Measurements from ENCODE around the gene HORMAD1. TPM values are rescaled to one million over a fixed set of nuclear protein-coding genes. Genes with fewer than 3 reads are reported as not detected.

The HORMAD1 gene
- total RNA-seq, 2 experiments from 2014 or later = 0.89 TPM; not detected in 1

GRCh38 chr1:150760013-150760412 lies 39.3 kb upstream of the HORMAD1 start:
- no peak overlapping the region for H3K27ac ChIP-seq (ENCODE audit: low read depth, low read length, poor library complexity, severe bottlenecking)
- POLR2A ChIA-PET = interaction anchor here (0.6 kb wide), 1 partner anchor 7 kb away, joined by 4 read pairs; no protein-coding TSS in a partner anchor

GRCh38 chr1:150753416-150753815 lies 32.7 kb upstream of the HORMAD1 start:
- BruUV-seq (replicated peaks) = no TSS peak
- Histone ChIP-seq H3K4me3 (ENCODE audit: low read depth, low read length, poor library complexity, severe bottlenecking) (no peak overlapping the region), H3K9me3 (ENCODE audit: low read length) (no peaks in the 10 kb centered on the region), H3K4me1 (ENCODE audit: insufficient read depth, low read length, poor library complexity, severe bottlenecking) (no peaks in the 10 kb centered on the region), H3K36me3 (ENCODE audit: insufficient read depth, low read length) (peaks cover 89% of the 10 kb centered on the region), H2AFZ (ENCODE audit: low read length) (no peak overlapping the region), H3K27ac (ENCODE audit: low read depth, low read length, poor library complexity, severe bottlenecking) (no peak overlapping the region), H3K4me2 (ENCODE audit: low read length) (no peak overlapping the region), H3K9me2 (ENCODE audit: insufficient read depth, low read length) (no peaks in the 10 kb centered on the region), H3K79me2 (ENCODE audit: insufficient read depth, low read depth, low read length) (no peaks in the 10 kb centered on the region), H4K20me1 (ENCODE audit: insufficient read depth, low read length) (no peaks in the 10 kb centered on the region)
- POLR2A ChIA-PET = no interaction called here
- DNase-seq (ENCODE audit: low spot score) = no peak
- TF ChIP-seq CTCF (conservative IDR thresholded peaks at IDR 0.05; ENCODE audit: low read length) (no peak), EZH2phosphoT487 (IDR thresholded peaks at IDR 0.05; ENCODE audit: borderline replicate concordance, low read depth, low read length) (no peak)
- CTCF ChIA-PET (ENCODE audit: unreplicated experiment) = no interaction called here
- intact Hi-C loops (cut with micrococcal nuclease; ENCODE audit: unreplicated experiment) = no loop called here

More at GRCh38 chr1:150760013-150760412, 39.3 kb upstream of the HORMAD1 start:
- no peak for DNase-seq (ENCODE audit: low spot score)
- H3K9me2 ChIP-seq (ENCODE audit: insufficient read depth, low read length) = no peaks in the 10 kb centered on the region
- TF ChIP-seq CTCF (conservative IDR thresholded peaks at IDR 0.05; ENCODE audit: low read length) = no peak
- TF ChIP-seq EZH2phosphoT487 (IDR thresholded peaks at IDR 0.05; ENCODE audit: borderline replicate concordance, low read depth, low read length) = no peak
- H3K9me3 ChIP-seq (ENCODE audit: low read length) = peaks cover 12% of the 10 kb centered on the region; the same call in 1 of the 2 replicates
- no peak overlapping the region for H3K4me3 ChIP-seq (ENCODE audit: low read depth, low read length, poor library complexity, severe bottlenecking)
- no peak overlapping the region for H3K4me2 ChIP-seq (ENCODE audit: low read length)
- BruUV-seq (replicated peaks) = no TSS peak
- H3K4me1 ChIP-seq (ENCODE audit: insufficient read depth, low read length, poor library complexity, severe bottlenecking) = peaks cover 17% of the 10 kb centered on the region
- intact Hi-C loops (cut with micrococcal nuclease; ENCODE audit: unreplicated experiment) = no loop called here
- H4K20me1 ChIP-seq (ENCODE audit: insufficient read depth, low read length) = no peaks in the 10 kb centered on the region
- peaks cover 56% of the 10 kb centered on the region for H3K79me2 ChIP-seq (ENCODE audit: insufficient read depth, low read depth, low read length)
- CTCF ChIA-PET (ENCODE audit: unreplicated experiment) = no interaction called here
- peaks cover 66% of the 10 kb centered on the region for H3K36me3 ChIP-seq (ENCODE audit: insufficient read depth, low read length)
- H2AFZ ChIP-seq (ENCODE audit: low read length) = no peak overlapping the region

- Histone ChIP-seq H3K79me2 (ENCODE audit: insufficient read depth, low read depth, low read length) (no peaks in the 10 kb centered on the region), H3K4me3 (ENCODE audit: low read depth, low read length, poor library complexity, severe bottlenecking) (no peak overlapping the region), H4K20me1 (ENCODE audit: insufficient read depth, low read length) (no peaks in the 10 kb centered on the region), H3K4me1 (ENCODE audit: insufficient read depth, low read length, poor library complexity, severe bottlenecking) (no peaks in the 10 kb centered on the region), H3K36me3 (ENCODE audit: insufficient read depth, low read length) (peaks cover 93% of the 10 kb centered on the region), H3K9me2 (ENCODE audit: insufficient read depth, low read length) (no peaks in the 10 kb centered on the region), H2AFZ (ENCODE audit: low read length) (no peak overlapping the region), H3K4me2 (ENCODE audit: low read length) (no peak overlapping the region), H3K27ac (ENCODE audit: low read depth, low read length, poor library complexity, severe bottlenecking) (no peak overlapping the region), H3K9me3 (ENCODE audit: low read length) (no peaks in the 10 kb centered on the region)
- no peak for DNase-seq (ENCODE audit: low spot score)
- intact Hi-C loops (cut with micrococcal nuclease; ENCODE audit: unreplicated experiment) = no loop called here
- ChIA-PET POLR2A (interaction anchor here (1.1 kb wide), 1 partner anchor 16 kb away, joined by 3 read pairs; no protein-coding TSS in a partner anchor), CTCF (ENCODE audit: unreplicated experiment) (no interaction called here)
- TF ChIP-seq EZH2phosphoT487 (IDR thresholded peaks at IDR 0.05; ENCODE audit: borderline replicate concordance, low read depth, low read length) = no peak
- TF ChIP-seq CTCF (conservative IDR thresholded peaks at IDR 0.05; ENCODE audit: low read length) = no peak
- BruUV-seq (replicated peaks) = no TSS peak
Observed at GRCh38 chr1:150751443-150751842, 30.7 kb upstream of the HORMAD1 start.

All from OCI-LY7 (cell line).